Raji (cell line): ENCODE measurements around the gene MRPS27.
A peak's percentile ranks its signal among the peaks of the same experiment; 100 is the strongest.

Source experiments
- POLR2A ChIP-seq: IDR thresholded peaks from 2 replicates; pipeline ENCODE4 v1.6.1; 2011; ENCODE audit warnings: low read depth, low read length, control low read depth; ENCODE audit not compliant: insufficient read depth

MRPS27 gene

DNA sequence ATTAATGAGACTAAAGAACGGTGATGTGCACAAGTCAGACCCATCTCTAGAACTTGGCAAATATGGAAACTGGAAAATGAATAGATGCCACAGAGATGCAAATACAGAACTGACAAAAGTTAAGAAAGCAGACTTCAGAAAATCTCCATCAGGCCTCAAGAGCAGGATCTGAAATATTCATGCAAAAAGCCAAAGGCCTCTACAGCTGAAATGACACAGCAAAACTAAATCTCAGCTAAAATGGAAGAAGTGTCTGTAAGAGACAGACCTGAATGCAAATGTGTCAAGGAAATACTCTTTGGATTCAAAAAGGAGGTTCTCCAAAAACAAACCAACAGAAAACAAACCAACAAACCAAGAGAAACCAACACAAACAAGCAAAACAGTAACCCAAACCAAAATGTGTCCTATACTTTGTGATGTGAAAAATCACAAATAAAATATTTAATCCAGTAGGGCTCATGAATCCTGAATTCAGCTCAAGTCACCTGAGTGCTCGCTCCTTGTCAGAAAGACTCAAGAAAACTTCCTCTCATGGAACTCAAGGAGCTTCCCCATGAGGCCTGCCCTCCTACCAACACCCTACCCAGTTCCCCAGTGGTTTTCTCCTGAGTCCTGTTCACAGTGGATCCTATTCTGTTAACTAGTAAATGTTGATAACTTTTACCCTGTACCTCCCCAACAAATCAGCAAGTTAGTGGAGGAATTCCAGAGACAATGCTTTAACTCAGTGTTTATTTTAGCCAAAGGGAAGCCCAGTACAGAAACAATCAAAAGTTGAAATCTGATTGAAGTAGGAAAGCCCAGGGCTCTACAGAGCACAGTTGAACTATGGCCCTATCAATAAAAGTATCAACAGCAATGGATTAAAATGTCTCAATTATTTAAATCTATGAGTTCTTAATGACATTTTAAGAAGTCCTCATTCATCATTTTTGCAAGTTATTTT, 14.6 kb downstream of the MRPS27 start:
- no peak for TF ChIP-seq POLR2A

DNA sequence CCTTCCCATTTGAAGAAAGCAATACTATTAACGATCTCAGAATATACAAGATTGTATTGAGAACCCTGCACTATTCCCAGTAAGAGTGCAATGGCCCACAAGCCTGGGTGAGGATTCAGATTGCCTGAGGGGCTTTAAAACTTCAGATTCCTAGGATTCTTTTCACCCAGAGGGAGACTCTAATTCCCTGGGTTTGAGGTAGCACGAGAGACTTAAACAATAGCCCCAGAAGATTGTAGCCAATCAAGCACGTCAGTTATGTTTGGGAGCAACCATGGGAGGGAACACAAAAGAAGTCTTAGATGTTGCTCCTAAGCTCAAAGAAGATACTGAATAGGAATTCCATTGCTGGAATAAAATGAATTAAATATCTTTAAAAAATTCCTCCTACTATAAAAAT, 17.9 kb downstream of the MRPS27 start:
- no peak for TF ChIP-seq POLR2A

DNA sequence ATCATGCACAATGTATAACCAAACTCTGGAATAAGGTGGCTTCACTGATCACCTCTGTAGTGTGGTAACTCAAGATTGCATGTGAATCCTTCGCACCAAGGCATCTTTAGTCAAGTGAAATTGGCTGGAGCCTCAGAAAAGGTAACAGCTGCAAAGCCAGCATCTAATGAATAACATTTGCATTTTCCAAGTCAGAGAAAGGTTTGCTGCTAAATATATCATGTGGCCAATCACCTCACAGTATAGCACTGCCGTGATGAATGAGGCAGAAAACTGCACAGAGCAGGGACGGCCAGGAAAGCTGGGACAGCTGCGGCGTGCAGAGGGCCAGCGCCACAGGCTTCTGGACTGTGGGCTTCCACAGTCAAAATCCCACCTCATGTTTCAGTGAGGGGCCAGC, 18.5 kb downstream of the MRPS27 start:
- TF ChIP-seq POLR2A = peak; percentile 65

DNA sequence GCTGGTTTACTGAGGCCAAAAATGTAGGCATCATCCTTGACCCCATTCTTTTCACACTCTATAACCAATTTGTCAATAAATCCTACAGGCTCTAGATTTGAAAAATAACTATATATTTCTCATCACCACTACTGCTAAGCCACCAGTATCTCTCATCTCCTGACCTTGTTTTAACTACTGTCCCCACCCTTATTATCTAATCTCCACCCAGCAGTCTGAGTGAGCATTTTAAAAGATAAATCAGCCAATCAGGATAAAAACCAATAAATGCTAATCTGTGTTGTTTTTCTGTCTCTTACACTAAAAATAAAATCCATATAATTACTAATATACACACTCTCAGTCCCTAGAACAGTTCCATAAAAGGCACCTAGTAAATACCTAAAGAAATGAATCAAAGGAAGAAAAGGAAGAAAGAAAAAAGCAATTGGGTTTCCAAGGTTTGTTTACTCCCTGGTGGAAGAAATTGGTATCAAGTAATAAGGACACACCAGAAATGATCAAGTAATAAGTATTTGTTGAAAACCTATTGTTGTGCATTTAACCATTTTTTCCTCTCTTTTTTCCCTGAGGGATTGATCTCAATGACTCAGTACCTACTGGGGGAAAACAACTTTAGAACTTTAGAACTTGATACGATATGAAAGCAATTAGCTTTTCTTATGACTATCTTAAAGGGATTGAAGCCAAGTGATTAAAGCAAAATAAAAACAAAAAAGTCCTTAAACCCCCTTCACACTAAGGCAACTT, 19.3 kb downstream of the MRPS27 start:
- TF ChIP-seq POLR2A = no peak

DNA sequence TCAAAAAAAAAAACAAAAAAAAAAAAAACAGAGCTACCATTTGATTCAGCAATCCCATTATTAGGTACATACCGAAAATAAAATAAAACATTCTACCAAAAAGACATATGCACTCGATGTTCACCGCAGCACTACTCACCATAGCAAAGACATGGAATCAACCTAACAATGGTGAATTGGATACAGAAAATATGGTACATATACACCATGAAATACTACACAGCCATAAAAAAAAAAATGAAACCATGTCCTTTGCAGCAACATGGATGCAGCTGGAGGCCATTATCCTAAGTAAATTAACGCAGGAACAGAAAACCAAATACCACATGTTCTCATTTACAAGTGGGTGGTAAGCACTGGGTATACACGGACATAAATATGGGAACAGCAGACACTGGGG, 21.3 kb downstream of the MRPS27 start:
- TF ChIP-seq POLR2A = no peak

DNA sequence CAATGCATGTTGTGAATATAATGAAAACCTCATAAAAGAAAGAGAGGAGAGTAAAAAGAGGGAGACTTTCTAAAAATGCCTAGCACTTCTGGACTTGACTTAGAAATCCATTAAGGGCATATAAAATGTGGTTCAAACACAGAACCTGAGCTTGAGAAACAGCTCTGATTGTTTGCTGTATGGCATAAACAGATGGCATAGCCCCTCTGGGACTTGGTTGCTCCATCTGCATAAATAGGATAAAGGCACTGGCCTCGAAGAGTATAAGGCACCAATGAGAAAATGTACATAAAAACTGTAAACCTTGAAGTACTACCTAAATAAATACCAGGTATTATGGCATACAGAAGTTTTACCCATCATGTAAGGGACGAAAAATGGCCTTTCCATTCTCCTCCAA, 23.8 kb downstream of the MRPS27 start:
- TF ChIP-seq POLR2A = no peak

DNA sequence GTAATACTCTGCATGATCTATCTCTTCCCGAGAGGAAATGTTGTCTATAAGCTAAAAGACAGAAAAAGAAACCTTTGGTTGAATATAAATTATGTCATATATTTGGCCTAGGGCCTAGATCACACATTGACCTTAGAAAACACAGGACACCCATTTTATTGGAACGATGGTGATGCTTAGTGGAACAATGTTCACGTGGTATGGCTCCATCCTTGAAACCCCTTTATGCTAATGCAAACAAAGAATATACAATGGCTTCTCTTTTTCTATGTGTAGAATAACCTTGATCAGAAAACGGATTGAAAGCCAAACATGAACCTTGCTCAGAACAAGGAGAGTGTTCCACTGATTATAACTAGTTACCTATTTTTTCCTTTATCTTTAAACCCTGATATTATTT, 24.5 kb downstream of the MRPS27 start:
- no peak for TF ChIP-seq POLR2A

DNA sequence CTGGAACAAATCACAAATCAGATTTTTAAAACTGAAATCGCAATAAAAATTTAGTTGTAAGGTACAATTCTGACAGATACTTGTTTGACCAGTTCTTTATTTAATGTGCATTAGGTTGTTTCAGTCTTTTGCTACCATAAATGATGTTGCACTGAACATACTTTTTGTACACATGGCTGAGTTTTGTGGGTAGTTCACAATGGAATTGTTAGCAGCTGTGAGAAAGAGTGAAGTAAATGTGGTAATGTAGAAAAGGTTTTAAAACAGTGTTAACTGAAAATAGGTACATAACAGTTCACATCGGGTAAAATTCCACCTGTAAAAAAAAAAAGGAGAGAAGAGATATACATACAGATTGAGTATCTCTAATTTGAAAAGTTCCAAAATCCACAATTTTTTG, 25.6 kb downstream of the MRPS27 start:
- no peak for TF ChIP-seq POLR2A

DNA sequence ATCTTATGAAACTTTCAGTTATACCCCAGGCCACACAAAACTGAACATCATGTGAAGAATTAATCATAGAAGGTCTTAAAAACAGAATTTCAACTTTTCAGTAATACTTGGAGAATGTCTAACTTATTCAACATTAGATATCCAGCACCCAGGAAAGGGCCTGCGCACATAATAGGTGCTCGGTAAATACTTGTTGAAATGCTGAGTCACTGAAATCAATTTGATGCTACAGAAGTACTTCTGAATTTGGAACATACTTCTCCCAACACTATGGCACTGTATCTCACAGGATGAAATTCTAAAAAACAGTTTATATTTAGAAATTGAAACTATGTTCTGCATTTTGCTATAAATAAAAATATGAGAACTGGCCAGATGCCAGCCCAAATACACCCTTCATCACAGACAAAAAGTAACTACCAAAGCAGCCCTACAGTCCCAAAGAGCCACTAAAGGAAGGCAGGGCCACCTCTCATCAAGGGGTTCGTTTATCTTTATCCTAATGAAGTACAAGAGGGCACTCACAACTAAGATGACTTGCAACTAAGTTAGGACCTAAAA, 26.5 kb downstream of the MRPS27 start:
- no peak for TF ChIP-seq POLR2A

DNA sequence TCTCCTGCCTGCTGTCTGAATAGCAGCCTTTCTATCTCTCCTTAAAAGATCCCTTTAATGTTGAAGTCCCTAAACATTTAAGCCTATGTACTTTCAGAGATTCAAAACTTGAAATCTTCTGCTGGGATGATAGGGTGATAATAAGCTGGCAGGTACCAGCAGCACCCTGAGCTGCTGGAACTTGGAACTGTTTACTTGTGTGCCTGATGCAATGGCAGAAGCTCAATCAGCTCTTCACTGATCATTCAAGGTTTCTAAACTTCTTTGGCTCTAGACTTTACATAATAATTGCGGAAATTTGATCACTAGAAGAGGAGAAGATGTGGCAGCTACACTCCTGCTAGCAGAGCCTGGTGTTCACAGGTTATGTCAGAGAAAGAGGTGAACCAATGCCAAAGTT, 27.6 kb downstream of the MRPS27 start:
- no peak for TF ChIP-seq POLR2A

DNA sequence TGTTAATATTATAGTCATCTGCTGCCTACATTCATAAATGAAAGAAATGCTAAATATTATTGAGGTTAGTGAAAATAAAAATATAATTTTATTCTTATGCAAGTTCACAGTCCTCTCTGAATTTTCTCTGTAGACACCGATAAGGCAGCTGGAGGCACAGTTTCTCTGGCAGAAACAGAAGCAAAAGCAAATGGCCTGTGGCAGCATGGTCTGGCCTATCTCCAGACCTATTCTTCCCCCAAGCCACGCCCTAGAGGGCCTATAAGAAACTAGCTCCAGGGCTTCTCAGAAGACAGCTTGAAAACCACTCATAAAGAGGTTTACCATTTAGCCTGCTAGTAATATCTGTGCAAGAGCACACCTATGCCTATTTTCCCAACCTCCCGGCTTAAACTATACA, 28.4 kb downstream of the MRPS27 start:
- no peak for TF ChIP-seq POLR2A

DNA sequence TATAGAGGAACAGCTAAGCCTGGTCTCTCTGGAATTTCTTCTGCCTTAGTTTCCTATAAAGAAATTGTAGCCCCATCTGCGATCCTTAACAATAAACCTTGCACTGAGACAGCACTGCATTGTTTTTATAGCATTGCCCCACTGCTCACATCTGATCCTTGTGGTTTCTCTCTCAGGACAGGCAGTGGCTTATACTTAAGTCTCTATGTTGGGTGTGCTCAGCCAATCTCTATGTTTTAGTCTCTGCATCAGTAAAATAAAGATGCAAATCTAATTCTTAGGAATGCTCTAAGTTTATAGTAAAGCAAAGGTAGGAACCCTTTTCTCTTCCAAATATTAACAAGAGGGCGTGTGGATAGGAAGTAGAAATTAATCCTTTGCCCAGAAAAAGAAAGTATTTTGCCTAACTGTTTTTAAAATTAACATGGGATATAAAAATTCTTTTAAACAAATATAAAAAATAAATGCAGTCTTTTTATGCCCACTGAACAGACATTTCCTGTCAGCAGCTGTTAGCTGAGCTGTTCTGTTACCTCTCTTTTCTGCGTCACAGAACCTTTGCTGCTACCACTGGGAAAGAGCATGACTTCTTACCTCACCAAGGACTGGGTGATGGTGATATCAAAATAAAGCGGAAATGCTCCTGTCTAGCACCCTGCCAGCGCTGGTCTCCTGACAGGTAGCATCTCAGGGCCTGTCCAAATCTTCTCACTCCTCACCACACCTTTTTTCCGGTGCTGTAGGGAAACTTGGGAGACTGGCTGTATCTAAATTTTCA, 29.5 kb downstream of the MRPS27 start:
- TF ChIP-seq POLR2A = no peak

DNA sequence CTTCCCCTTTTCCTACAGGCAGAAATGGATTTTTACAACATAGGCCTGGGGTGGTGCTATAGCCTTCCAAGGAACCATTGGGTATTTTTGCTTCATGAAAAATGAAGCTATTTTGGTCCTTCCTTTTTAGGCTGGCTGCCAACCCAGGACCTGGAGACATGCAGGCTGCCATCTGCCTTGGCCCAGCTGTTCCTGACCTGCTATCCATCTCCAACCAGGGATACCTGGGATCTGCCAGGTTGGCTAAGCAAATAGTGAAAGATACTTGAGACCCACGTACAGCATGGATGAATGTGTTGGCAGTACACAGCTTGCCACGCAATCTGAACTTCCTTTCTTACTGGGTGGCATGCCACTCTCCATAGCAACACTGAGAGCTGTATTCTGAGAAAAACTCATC, 31.1 kb downstream of the MRPS27 start:
- no peak for TF ChIP-seq POLR2A

DNA sequence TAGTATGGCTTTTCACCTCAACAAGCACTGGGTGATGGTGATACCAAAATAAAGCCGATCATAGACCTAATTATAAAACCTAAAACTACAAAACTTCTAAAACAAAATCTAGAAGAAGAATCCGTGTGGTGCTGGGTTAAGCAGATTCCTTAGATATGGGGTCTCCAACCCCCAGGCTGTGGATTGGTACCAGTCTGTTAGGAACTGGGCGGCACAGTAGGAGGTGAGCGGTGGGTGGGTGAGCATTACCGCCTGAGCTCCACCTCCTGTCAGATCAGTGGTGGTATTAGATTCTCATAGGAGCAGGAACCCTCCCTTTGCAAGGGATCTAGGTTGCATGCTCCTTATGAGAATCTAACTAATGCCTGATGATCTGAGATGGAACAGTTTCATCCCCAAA, 33.2 kb downstream of the MRPS27 start:
- TF ChIP-seq POLR2A = no peak

DNA sequence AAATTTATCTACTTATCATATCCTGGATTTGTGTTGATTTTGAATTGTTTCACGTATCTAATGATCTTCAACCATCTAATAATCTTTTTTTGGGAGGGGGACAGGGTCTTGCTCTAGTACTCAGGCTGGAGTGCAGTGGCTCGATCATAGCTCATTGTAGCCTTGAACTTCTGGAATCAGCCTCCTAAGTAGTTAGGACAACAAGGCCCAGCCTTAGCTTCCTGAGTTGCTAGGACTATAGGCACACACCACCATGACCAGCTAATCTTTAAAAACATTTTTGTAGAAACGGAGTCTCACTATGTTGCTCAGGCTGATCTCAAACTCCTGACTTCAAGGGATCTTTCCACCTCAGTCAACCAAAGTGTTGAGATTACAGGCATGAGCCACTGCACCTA, 34.6 kb downstream of the MRPS27 start:
- TF ChIP-seq POLR2A = no peak

DNA sequence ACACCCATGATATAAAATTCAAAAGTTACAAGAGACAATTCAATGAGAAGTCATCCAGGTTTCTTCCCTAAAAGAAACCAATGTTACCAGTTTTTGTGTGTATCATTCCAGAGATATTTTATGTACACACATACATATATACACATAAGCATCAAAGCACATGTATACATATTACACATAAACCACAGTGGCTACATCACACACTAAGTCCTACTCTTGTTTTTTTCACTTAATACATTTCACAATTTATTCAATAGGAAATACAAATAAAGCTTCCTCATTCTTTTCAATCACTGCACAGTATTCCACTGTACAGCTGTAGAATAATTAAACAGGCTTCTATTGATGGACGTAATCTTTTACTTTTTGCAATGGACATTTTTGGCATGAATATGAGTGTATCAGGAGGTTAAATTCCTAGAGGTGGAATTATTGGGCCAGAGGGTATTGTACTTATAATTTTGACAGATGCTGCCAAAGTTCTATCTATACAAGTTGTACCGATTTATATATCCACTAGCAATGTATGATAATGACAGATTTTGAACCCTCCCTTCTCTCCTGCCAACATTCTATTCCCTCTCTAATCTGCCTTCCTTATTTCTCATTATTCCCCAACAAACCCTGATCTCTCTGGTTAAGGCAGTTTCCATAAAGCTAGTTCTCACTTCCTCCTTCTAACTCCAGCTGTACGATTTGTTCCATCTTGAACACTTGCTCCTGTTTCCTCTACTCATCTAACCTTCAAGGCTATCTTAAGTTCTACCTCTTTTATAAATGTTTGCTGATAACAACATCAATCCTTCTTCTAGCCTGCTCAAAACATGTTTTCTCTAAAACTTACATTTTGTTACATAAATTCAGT, 35.2 kb downstream of the MRPS27 start:
- no peak for TF ChIP-seq POLR2A
